Measurements from ENCODE around the gene DSEL. TPM values are rescaled to one million over a fixed set of nuclear protein-coding genes. Genes with fewer than 3 reads are reported as not detected.

Gene DSEL
- total RNA-seq, 1 experiment from 2014 or later: 0.05 TPM

DNA sequence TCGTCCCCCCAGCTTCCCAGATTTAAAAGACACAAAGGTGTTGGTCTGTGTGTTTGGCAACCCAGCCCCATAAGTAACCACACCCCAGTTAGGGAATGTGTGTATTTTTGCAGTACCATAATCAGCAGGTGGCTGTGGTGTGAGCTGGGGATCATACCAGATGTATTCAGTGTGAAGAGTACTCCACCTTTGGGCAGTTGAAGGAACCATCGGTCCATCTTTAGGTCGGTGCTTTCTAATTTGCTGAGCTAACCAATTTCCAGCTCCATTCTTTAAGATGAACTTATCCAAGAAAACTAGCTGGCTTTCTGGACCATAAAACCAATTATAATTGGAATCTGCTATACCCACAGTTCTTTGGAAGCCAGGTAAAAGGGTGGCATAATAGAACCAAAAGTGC lies 3.2 kb downstream of the DSEL start:
- H3K9me2 ChIP-seq (ENCODE audit: insufficient read depth): no peaks in the 10 kb centered on the region
- no peak overlapping the region for H3K4me3 ChIP-seq (replicated peaks in 1 of 2; ENCODE audit: low read depth in 1 of 2, low read length in 2 of 2)
- no peak for DNase-seq (ENCODE audit: low read depth, low spot score)
- ChIA-PET CTCF (no interaction called here), RAD21 (ENCODE audit: low non-redundant PET in 1 of 2, low total read pairs in 2 of 2, uncharacterized antibody in 2 of 2, unreplicated experiment in 2 of 2) (no interaction called here), POLR2A (no interaction called here)
- H2AFZ ChIP-seq (ENCODE audit: low read depth, low read length, poor library complexity, severe bottlenecking): no peak overlapping the region
- no peaks in the 10 kb centered on the region for H3K4me1 ChIP-seq (ENCODE audit: control insufficient read depth in 1 of 2, insufficient read depth in 2 of 2, low read length in 2 of 2)
- no TSS peak for BruUV-seq (replicated peaks)
- no peak overlapping the region for H3K9ac ChIP-seq (ENCODE audit: low read length)
- no peak for ATAC-seq
- intact Hi-C loops (cut with micrococcal nuclease): no loop called here
- no peaks in the 10 kb centered on the region for H4K20me1 ChIP-seq (ENCODE audit: insufficient read depth)
- TF ChIP-seq FOSL1 (IDR thresholded peaks at IDR 0.05; ENCODE audit: low read depth) (no peak), SP1 (IDR thresholded peaks at IDR 0.05; ENCODE audit: low read depth) (no peak)
- no peak overlapping the region for H3K27ac ChIP-seq (ENCODE audit: low read depth, low read length)
- no peak overlapping the region for H3K4me2 ChIP-seq (ENCODE audit: low read length)
- no peaks in the 10 kb centered on the region for H3K79me2 ChIP-seq (ENCODE audit: insufficient read depth, low read length)
- peaks cover 12 to 42% of the 10 kb centered on the region in 2 experiments; a peak in 2 of 4 replicates for H3K9me3 ChIP-seq (ENCODE audit: control insufficient read depth in 1 of 2, insufficient read depth in 1 of 2, low read depth in 1 of 2, low read length in 2 of 2)
- no peaks in the 10 kb centered on the region for H3K27me3 ChIP-seq (ENCODE audit: insufficient read depth, low read length)
- H3K36me3 ChIP-seq (ENCODE audit: control insufficient read depth in 1 of 2, insufficient read depth in 2 of 2, low read length in 2 of 2): no peaks in the 10 kb centered on the region

GRCh38 chr18:67511840-67512239 lies 4.7 kb downstream of the DSEL start:
- ChIA-PET CTCF (no interaction called here), RAD21 (ENCODE audit: low non-redundant PET in 1 of 2, low total read pairs in 2 of 2, uncharacterized antibody in 2 of 2, unreplicated experiment in 2 of 2) (no interaction called here), POLR2A (no interaction called here)
- no peaks in the 10 kb centered on the region for H3K79me2 ChIP-seq (ENCODE audit: insufficient read depth, low read length)
- H3K4me2 ChIP-seq (ENCODE audit: low read length): no peak overlapping the region
- no peaks in the 10 kb centered on the region for H3K9me2 ChIP-seq (ENCODE audit: insufficient read depth)
- DNase-seq (ENCODE audit: low read depth, low spot score): no peak
- intact Hi-C loops (cut with micrococcal nuclease): no loop called here
- H3K9ac ChIP-seq (ENCODE audit: low read length): no peak overlapping the region
- H3K27me3 ChIP-seq (ENCODE audit: insufficient read depth, low read length): no peaks in the 10 kb centered on the region
- ATAC-seq: no peak
- H3K4me3 ChIP-seq (replicated peaks in 1 of 2; ENCODE audit: low read depth in 1 of 2, low read length in 2 of 2): no peak overlapping the region
- no peak overlapping the region for H2AFZ ChIP-seq (ENCODE audit: low read depth, low read length, poor library complexity, severe bottlenecking)
- no TSS peak for BruUV-seq (replicated peaks)
- H3K27ac ChIP-seq (ENCODE audit: low read depth, low read length): no peak overlapping the region
- H3K36me3 ChIP-seq (ENCODE audit: control insufficient read depth in 1 of 2, insufficient read depth in 2 of 2, low read length in 2 of 2): no peaks in the 10 kb centered on the region
- peaks cover 12 to 38% of the 10 kb centered on the region in 2 experiments; a peak in 2 of 4 replicates for H3K9me3 ChIP-seq (ENCODE audit: control insufficient read depth in 1 of 2, insufficient read depth in 1 of 2, low read depth in 1 of 2, low read length in 2 of 2)
- no peak for TF ChIP-seq ZNF274 (IDR thresholded peaks at IDR 0.05; ENCODE audit: low read depth, low read length)
- H4K20me1 ChIP-seq (ENCODE audit: insufficient read depth): no peaks in the 10 kb centered on the region
- H3K4me1 ChIP-seq (ENCODE audit: control insufficient read depth in 1 of 2, insufficient read depth in 2 of 2, low read length in 2 of 2): no peaks in the 10 kb centered on the region

DNA sequence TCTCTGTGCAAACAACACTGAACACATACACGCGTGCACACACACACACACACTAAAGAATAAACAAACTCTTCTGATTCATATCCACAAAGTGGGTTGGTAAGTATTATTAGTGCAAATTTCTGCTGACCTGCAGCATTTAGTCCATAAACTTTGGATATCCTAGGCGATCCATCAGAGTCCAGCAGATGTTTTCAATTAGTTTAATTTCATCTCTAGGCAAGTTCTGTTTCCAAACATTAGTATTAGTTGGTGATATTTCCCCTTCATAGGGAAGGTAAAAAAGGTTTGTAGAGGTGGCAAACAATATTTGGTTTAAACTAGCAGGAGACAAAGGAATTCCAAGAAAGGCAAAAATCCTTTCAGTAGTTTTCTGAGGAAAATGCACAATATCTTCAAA lies 5.7 kb downstream of the DSEL start:
- no peak overlapping the region for H3K4me3 ChIP-seq (replicated peaks in 1 of 2; ENCODE audit: low read depth in 1 of 2, low read length in 2 of 2)
- no peak overlapping the region for H3K4me2 ChIP-seq (ENCODE audit: low read length)
- peaks cover 16 to 38% of the 10 kb centered on the region in 2 experiments; a peak in 2 of 4 replicates for H3K9me3 ChIP-seq (ENCODE audit: control insufficient read depth in 1 of 2, insufficient read depth in 1 of 2, low read depth in 1 of 2, low read length in 2 of 2)
- POLR2A ChIA-PET: no interaction called here
- H2AFZ ChIP-seq (ENCODE audit: low read depth, low read length, poor library complexity, severe bottlenecking): no peak overlapping the region
- H4K20me1 ChIP-seq (ENCODE audit: insufficient read depth): no peaks in the 10 kb centered on the region
- H3K27me3 ChIP-seq (ENCODE audit: insufficient read depth, low read length): no peaks in the 10 kb centered on the region
- no peak overlapping the region for H3K27ac ChIP-seq (ENCODE audit: low read depth, low read length)
- H3K4me1 ChIP-seq (ENCODE audit: control insufficient read depth in 1 of 2, insufficient read depth in 2 of 2, low read length in 2 of 2): no peaks in the 10 kb centered on the region
- RAD21 ChIA-PET (ENCODE audit: low non-redundant PET in 1 of 2, low total read pairs in 2 of 2, uncharacterized antibody in 2 of 2, unreplicated experiment in 2 of 2): no interaction called here
- ATAC-seq (no peak), DNase-seq (ENCODE audit: low read depth, low spot score) (no peak)
- BruUV-seq (replicated peaks): no TSS peak
- intact Hi-C loops (cut with micrococcal nuclease): no loop called here
- no peaks in the 10 kb centered on the region for H3K9me2 ChIP-seq (ENCODE audit: insufficient read depth)
- H3K79me2 ChIP-seq (ENCODE audit: insufficient read depth, low read length): no peaks in the 10 kb centered on the region
- CTCF ChIA-PET: no interaction called here
- H3K9ac ChIP-seq (ENCODE audit: low read length): no peak overlapping the region
- no peaks in the 10 kb centered on the region for H3K36me3 ChIP-seq (ENCODE audit: control insufficient read depth in 1 of 2, insufficient read depth in 2 of 2, low read length in 2 of 2)
- TF ChIP-seq TCF7L2 (IDR thresholded peaks at IDR 0.05; ENCODE audit: borderline replicate concordance, extremely low read depth, insufficient read depth, insufficient read length) (no peak), POLR2AphosphoS5 (IDR thresholded peaks at IDR 0.05; ENCODE audit: low read depth, low read length) (no peak), EZH2 (IDR thresholded peaks at IDR 0.05) (no peak), SP1 (IDR thresholded peaks at IDR 0.05; ENCODE audit: low read depth) (no peak), JUND (IDR thresholded peaks at IDR 0.05) (no peak), REST (IDR thresholded peaks at IDR 0.05; ENCODE audit: low read depth) (no peak), ZNF274 (IDR thresholded peaks at IDR 0.05; ENCODE audit: low read depth, low read length) (no peak), YY1 (IDR thresholded peaks at IDR 0.05; ENCODE audit: extremely low read depth, insufficient replicate concordance, low read depth, low read length) (no peak), MAX (IDR thresholded peaks at IDR 0.05) (no peak)
- TF ChIP-seq, protein P1, sequence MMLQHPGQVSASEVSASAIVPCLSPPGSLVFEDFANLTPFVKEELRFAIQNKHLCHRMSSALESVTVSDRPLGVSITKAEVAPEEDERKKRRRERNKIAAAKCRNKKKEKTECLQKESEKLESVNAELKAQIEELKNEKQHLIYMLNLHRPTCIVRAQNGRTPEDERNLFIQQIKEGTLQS (IDR thresholded peaks at IDR 0.05): no peak
